ENCODE measurements around the gene SEPHS2.

Gene SEPHS2

GRCh38 chr16:30429418-30429677, 16.3 kb downstream of the SEPHS2 start:
- DNase-seq: peak; percentile 33

- DNase-seq: no peak
Measured at GRCh38 chr16:30428055-30428454, 17.6 kb downstream of the SEPHS2 start.

GRCh38 chr16:30421010-30421409, 24.7 kb downstream of the SEPHS2 start:
- DNase-seq: no peak

- no peak for DNase-seq
Measured at GRCh38 chr16:30418350-30419181, 27.1 kb downstream of the SEPHS2 start.

- DNase-seq: peak; percentile 58
Measured at GRCh38 chr16:30417529-30418349, 27.9 kb downstream of the SEPHS2 start.

- no peak for DNase-seq
Measured at GRCh38 chr16:30416624-30417528, 28.8 kb downstream of the SEPHS2 start.

- DNase-seq: no peak
Measured at GRCh38 chr16:30416047-30416603, 29.5 kb downstream of the SEPHS2 start.

- no peak for DNase-seq
Measured at GRCh38 chr16:30414159-30414558, 31.5 kb downstream of the SEPHS2 start.

GRCh38 chr16:30413112-30413806, 32.4 kb downstream of the SEPHS2 start:
- DNase-seq: no peak

- peak; percentile 66 for DNase-seq
Measured at GRCh38 chr16:30409125-30410060, 36.3 kb downstream of the SEPHS2 start.

GRCh38 chr16:30407804-30408534, 37.7 kb downstream of the SEPHS2 start:
- no peak for DNase-seq

- peak; percentile 32 for DNase-seq
Measured at GRCh38 chr16:30407102-30407803, 38.4 kb downstream of the SEPHS2 start, which contains the start of gene ZNF771. Gene ZNF771, plus strand, starts transcription at chr16:30407606. Its CDS starts 448 bp downstream, at chr16:30408054.

GRCh38 chr16:30406795-30407101, 38.9 kb downstream of the SEPHS2 start:
- DNase-seq: no peak

GRCh38 chr16:30401768-30402425, 43.8 kb downstream of the SEPHS2 start:
- DNase-seq: no peak

- DNase-seq: no peak
Measured at GRCh38 chr16:30399435-30400186, 46.1 kb downstream of the SEPHS2 start.

- no peak for DNase-seq
Measured at GRCh38 chr16:30398661-30399434, 46.8 kb downstream of the SEPHS2 start.

All from NCI-H748 treated with DMSO at 0.1 percent for 48 hours (cell line).